ENCODE results near the gene CLASP1.
"Not testable (repeated sequence)": the region's sequence is repeated elsewhere in the genome, so short reads cannot be mapped to it uniquely, and the experiment has no call there.

CLASP1 gene

GRCh38 chr2:121340926-121341325 lies 308.3 kb downstream of the CLASP1 start:
- no peak for DNase-seq

GRCh38 chr2:121338281-121338680 lies 311.0 kb downstream of the CLASP1 start:
- no peak for DNase-seq

DNA sequence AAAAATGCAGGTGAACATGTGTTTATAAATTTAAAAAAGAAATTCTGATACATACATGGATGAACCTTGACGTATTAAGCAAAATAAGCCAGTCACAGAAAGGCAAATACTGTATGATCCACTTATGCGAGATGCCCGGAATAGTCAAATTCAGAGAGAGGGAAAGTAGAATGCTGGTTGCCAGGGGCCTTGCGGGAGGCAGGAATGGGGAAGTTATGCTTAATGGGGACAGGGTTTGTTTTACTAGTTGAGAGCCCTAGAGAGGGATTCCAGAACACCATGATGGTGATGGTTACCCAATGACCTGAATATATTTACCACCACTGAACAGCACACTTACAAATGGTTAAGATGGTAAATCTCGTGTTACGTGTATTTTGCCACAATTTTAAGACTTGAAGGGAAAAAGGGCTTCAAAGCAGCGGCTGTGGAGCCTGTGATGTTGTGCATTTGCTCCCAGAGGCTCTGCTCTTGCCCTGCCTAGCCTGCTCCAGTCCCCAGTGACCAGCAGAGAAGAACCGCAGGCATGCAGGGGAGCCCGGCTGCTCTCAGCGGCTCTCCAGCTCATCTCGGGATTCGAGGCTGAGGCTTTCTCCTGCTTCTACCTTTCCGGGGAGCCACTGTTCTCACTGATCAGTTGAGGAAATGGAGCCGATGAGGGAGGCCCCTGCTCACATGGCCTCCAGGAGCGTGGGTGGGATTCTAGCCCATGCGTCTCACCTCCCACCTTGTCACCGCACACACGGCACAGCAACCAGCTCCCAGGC lies 312.6 kb downstream of the CLASP1 start:
- DNase-seq = no peak

DNA sequence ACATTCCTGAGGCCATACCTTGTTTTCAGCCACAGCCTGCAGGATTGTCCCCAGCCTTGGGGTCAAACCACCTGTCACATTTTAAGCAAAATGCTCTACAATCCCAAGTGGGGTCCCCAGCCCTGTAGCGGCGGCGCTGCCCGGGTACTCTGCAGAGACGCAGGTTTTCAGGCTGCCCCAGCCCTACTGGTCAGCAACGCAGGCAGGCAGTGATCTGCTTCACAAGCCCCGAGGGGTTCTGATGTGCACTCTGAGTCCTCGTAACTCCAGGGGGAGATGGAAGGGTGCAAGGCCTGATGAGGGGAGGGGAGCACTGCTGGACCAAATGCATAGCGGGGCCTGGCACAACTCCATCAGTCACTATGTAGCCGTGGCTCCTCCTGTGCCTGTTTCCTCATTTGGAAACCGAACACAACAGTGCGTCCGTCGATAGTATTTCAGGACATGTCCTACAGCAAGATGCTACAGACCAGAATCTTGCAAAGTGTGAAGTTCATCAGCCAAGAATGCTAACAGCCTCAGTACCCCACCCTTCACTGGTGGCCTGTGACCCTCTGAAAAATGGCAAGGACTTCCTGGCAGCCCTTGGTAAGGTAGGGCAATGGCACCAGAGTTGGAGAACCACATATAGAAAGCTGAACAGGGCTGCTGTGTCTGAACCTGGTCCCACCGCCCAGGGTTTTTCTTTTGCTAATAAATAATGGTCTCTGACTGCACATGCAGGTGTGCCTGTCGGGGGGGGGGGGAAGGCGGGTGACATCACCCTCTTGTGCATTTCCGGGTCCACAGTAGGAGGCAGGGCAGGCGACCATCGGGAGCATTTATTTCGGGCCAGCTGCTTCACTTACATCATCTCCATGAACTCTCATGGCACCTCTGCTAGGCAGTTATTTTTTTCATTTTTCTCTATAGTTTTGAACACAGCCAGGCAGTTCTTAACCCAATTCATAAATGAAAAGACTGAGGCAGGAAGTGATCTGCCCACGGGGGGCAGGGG lies 313.7 kb downstream of the CLASP1 start:
- DNase-seq = no peak

DNA sequence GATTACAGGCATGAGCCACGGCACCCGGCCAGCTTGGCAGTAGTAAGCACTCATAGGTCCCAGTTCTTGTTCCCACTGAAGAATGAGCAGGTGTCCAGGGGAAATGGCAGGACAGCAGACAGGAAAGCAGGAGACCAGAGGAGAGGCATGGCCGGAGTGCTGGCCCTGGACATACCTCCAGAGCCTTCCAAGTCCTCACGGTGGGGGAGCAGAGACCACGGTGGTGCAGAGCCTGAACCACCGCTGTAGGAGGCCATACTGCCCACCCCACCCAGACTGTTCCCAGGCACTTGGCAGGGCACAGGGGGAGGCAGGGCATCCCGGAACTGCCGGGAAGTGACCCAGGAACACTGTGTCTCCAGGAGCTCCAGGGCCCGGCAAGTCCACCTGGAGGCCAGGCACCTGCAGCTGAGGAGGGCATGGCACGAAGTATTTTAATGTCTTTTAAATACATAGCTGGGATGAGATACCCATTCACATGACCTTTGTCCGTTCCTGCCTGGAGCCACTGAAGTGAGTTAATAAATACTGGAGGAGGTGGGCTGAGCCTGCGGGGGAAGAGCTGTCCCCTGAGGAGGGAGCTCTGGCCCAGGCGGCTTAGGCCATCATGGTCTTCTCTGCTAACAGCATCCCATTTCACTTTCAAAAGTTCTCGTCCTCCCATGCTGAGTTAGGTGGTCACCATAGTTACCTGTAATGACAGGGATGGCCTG lies 314.5 kb downstream of the CLASP1 start:
- no peak for DNase-seq

- no peak for DNase-seq
These were observed 315.3 kb downstream of the CLASP1 start for GRCh38 chr2:121333834-121334558.

GRCh38 chr2:121333231-121333630 lies 316.0 kb downstream of the CLASP1 start:
- no peak for DNase-seq

GRCh38 chr2:121331324-121331723 lies 317.9 kb downstream of the CLASP1 start:
- not testable (repeated sequence) for DNase-seq

GRCh38 chr2:121330921-121331320 lies 318.3 kb downstream of the CLASP1 start:
- no peak for DNase-seq

DNA sequence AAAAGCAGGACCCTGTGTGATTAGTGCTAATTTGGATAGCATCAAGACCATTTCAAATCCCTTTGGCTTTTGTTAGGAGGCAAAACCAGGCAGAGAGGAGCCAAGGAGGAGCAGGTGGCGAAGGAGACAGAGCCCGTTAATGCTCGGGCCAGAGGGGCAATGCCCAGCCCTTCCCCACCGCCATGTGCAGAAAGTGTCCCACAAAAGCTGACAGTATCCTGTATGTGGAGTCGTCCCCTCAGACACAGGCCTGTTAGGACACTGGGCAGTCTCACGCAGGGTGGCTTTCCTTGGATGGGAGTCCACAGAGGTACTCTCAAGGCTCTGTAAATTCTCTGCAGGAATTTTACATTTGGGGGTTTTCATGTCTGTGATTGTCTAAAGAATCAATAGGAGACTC lies 319.5 kb downstream of the CLASP1 start:
- no peak for DNase-seq

GRCh38 chr2:121326628-121327027 lies 322.6 kb downstream of the CLASP1 start:
- no peak for DNase-seq

DNA sequence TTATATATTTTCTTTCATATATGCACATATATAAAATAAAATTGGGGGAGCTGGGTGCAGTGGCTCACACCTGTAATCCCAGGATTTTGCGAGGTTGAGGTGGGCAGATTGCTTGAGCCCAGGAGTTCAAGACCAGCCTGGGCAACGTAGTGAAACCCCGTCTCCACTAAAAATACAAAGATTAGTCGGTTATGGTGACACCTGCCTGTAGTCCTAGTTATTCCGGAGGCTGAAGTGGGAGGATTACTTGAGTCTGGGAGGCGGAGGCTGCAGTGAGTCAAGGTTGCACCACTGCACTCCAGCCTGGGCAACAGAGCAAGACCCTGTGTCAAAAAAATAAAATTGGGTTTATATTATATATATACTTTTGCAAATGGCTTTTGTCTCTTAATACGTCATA lies 324.7 kb downstream of the CLASP1 start:
- no peak for DNase-seq

DNA sequence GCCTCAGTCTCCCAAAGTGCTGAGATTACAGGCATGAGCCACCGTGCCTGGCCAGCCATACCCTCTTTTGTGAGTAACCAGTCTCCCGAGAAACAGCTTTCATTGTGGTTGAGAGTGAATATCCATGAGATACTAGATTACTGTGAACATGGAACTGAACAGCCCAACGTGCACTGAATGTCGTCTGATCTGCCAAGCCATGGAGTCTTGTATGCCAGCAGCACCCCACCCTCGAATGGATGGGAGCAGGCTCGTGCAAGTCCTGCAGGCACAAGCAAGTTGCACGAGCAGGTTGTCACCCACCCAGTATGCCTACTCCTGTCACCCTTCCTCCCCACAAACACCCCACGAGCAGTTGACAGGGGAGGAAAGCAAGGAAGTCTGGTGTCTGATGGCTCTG lies 327.8 kb downstream of the CLASP1 start:
- DNase-seq = no peak

DNA sequence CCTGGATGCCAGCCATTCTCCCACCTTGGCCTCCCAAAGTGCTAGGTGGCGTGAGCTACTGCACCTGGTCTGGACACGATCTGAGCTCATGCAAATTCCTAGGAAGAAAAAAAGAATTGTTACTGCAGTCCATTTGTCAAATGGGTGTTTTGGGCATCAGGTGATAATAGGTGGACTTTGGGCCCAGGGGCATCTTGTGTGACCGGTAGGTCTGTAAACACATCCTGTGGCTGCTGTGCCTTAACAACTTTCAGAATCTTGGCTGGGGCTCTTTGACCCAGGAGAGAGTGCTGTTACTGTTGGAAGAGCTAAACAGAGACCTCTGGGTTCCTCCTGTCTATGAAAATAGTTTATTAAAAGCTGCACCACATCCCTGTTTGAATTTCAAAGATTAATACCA lies 329.3 kb downstream of the CLASP1 start:
- DNase-seq = no peak

DNA sequence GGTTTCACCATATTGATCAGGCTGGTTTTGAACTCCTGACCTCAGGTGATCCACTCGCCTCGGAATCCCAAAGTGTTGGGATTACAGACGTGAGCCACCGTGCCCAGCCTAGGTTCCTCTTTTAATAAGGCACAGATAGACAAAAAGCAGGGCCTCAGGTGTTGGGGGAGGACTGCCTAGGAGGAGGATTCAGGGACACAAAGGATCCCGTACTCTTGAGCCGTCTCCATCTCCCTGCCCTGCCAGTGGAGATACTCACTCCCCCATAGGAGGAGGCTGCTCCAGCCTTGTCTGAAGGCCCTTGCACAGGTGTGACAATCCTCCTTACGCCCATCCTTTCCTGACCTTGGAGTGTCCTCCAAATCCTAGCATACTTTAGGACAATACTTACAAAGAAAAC lies 332.3 kb downstream of the CLASP1 start:
- no peak for DNase-seq

GRCh38 chr2:121313701-121314100 lies 335.6 kb downstream of the CLASP1 start:
- not testable (repeated sequence) for DNase-seq

GRCh38 chr2:121309801-121310200 lies 339.5 kb downstream of the CLASP1 start:
- DNase-seq = peak; percentile 65

GRCh38 chr2:121309323-121309722 lies 339.9 kb downstream of the CLASP1 start:
- DNase-seq = no peak

- no peak for DNase-seq
These were observed 342.2 kb downstream of the CLASP1 start for GRCh38 chr2:121307048-121307447.

DNA sequence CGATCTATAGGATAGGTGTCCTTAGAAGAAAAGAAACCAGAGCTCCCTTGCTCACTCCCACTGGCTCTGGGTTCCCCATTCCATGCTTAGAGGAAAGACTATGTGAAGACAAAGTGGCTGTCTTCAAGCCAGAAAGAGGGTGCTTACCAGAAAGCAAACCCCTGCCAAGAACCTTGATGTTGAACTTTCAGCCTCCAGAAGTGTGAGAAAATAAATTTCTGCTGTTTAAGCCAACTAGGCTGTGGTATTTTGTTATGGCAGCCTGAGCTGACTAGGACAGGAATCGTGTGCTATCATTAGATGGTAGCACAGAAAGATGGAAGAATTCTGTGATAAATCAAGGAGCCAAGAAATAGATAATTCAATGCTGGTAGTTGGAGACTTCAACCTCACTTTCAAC lies 344.3 kb downstream of the CLASP1 start:
- DNase-seq = no peak

DNA sequence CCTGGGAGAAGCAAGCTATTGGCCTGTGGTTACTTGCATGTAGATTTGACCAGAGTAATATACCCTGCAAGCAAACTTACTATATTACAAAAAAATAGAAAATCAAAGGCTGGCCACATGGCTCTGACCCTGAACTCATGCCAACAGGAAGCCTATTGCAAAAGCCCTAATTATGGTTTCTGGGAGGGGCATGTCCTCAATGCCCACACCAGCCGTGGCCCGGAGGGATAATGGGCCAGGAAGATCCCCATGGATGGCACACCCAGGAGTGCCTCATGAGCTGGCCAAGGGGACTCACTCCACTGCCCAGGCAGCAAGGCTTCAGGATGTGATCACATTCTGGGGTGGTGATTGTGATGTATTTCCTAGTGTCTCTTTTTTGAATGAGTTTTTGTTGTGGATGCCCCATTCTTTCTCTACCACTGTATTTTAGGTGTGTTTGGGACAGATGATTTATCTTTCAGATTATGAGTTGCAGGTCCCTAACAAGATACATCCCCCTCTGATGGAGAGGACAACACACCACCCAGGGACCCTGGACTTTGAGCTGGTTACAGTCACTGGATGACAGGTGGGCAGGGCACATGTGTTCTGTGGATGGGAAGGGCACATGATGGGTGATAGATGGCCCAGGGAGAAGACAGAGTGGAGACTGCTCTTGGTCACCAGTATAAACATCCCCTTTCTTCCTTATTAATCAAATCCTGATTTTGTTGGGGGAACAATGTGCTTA lies 345.6 kb downstream of the CLASP1 start:
- no peak for DNase-seq

DNA sequence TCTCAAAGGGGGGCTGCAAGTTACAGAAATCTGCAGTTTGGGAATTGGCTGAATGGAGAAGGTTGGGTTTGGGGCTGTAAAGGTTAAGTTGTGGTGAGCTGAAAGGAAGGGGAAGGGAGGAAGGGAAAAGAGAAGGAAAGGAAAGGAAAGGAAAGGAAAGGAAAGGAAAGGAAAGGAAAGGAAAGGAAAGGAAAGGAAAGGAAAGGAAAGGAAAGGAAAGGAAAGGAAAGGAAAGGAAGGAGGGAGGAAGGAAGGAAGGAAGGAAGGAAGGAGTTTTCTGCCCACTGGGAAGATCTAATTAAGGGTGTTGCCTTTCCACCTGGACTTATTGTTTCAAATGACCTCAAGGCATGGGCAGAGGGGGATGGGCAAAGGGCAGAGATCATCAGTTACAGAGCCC lies 348.1 kb downstream of the CLASP1 start:
- DNase-seq = not testable (repeated sequence)

All from CD4-positive, alpha-beta T cell treated with Interleukin-15 for 1 hour (primary cell).